Measurements from ENCODE around the gene CCL24.
"Not testable (repeated sequence)": the region's sequence is repeated elsewhere in the genome, so short reads cannot be mapped to it uniquely, and the experiment has no call there.

CCL24 gene

GRCh38 chr7:75813781-75814236, at the start of gene CCL24:
CCL24 (minus strand) TSS chr7:75813806; CDS start chr7:75813715, 91 bp downstream.
- no peak for DNase-seq (ENCODE audit: low read depth, low spot score)

GRCh38 chr7:75861636-75862035, 48.0 kb upstream of the CCL24 start:
- DNase-seq (ENCODE audit: low read depth, low spot score): no peak

GRCh38 chr7:75858410-75858809, 44.8 kb upstream of the CCL24 start:
- no peak for DNase-seq (ENCODE audit: low read depth, low spot score)

- DNase-seq (ENCODE audit: low read depth, low spot score): no peak
These were observed 42.9 kb upstream of the CCL24 start for GRCh38 chr7:75856536-75856935.

- not testable (repeated sequence) for DNase-seq (ENCODE audit: low read depth, low spot score)
These were observed 41.3 kb upstream of the CCL24 start for GRCh38 chr7:75854813-75855345.

GRCh38 chr7:75854233-75854632, 40.6 kb upstream of the CCL24 start:
- no peak for DNase-seq (ENCODE audit: low read depth, low spot score)

GRCh38 chr7:75850235-75850634, 36.6 kb upstream of the CCL24 start:
- DNase-seq (ENCODE audit: low read depth, low spot score): no peak

GRCh38 chr7:75849573-75849972, 36.0 kb upstream of the CCL24 start:
- DNase-seq (ENCODE audit: low read depth, low spot score): no peak

- DNase-seq (ENCODE audit: low read depth, low spot score): no peak
These were observed 34.1 kb upstream of the CCL24 start for GRCh38 chr7:75847707-75848106.

- DNase-seq (ENCODE audit: low read depth, low spot score): not testable (repeated sequence)
These were observed 31.5 kb upstream of the CCL24 start for GRCh38 chr7:75845132-75845531.

- no peak for DNase-seq (ENCODE audit: low read depth, low spot score)
These were observed 30.6 kb upstream of the CCL24 start for GRCh38 chr7:75844158-75844557.

GRCh38 chr7:75843613-75844116, 30.1 kb upstream of the CCL24 start:
- DNase-seq (ENCODE audit: low read depth, low spot score): no peak

- DNase-seq (ENCODE audit: low read depth, low spot score): no peak
These were observed 29.3 kb upstream of the CCL24 start for GRCh38 chr7:75842836-75843446.

- DNase-seq (ENCODE audit: low read depth, low spot score): no peak
These were observed 26.4 kb upstream of the CCL24 start for GRCh38 chr7:75840029-75840428.

GRCh38 chr7:75838281-75838930, 24.8 kb upstream of the CCL24 start:
- DNase-seq (ENCODE audit: low read depth, low spot score): not testable (repeated sequence)

GRCh38 chr7:75836798-75837197, 23.2 kb upstream of the CCL24 start:
- DNase-seq (ENCODE audit: low read depth, low spot score): no peak

- DNase-seq (ENCODE audit: low read depth, low spot score): no peak
These were observed 22.2 kb upstream of the CCL24 start for GRCh38 chr7:75835688-75836285.

GRCh38 chr7:75833662-75834061, 20.1 kb upstream of the CCL24 start:
- not testable (repeated sequence) for DNase-seq (ENCODE audit: low read depth, low spot score)

- no peak for DNase-seq (ENCODE audit: low read depth, low spot score)
These were observed 17.4 kb upstream of the CCL24 start for GRCh38 chr7:75830978-75831377.

GRCh38 chr7:75829656-75830055, 16.1 kb upstream of the CCL24 start:
- not testable (repeated sequence) for DNase-seq (ENCODE audit: low read depth, low spot score)

GRCh38 chr7:75823198-75823910, 9.7 kb upstream of the CCL24 start:
- no peak for DNase-seq (ENCODE audit: low read depth, low spot score)

- DNase-seq (ENCODE audit: low read depth, low spot score): no peak
These were observed 7.1 kb upstream of the CCL24 start for GRCh38 chr7:75820688-75821087.

All from activated CD4-positive, CD25-positive, alpha-beta regulatory T cell treated with anti-CD3 and anti-CD28 coated beads, Interleukin-2, amount 50 U/mL, for 16 hours (primary cell).